ENCODE measurements around the gene MED12L.

- TF ChIP-seq CTCF (IDR thresholded peaks at IDR 0.05) (no peak), POLR2A (IDR thresholded peaks at IDR 0.05) (no peak)
Measured at GRCh38 chr3:151265166-151265565, 179.7 kb downstream of the MED12L start.

Data from esophagus squamous epithelium (tissue), 4 donors.